Measurements from ENCODE around the gene KRT85.
A peak's percentile ranks its signal among the peaks of the same experiment; 100 is the strongest.

Gene KRT85

GRCh38 chr12:52394836-52395405 lies 27.6 kb upstream of the KRT85 start:
- DNase-seq (ENCODE audit: low read depth), result no peak

GRCh38 chr12:52392465-52393007 lies 25.3 kb upstream of the KRT85 start:
- DNase-seq (ENCODE audit: low read depth), result no peak

- no peak for DNase-seq (ENCODE audit: low read depth)
Observed at GRCh38 chr12:52391618-52392002, 24.3 kb upstream of the KRT85 start.

- no peak for DNase-seq (ENCODE audit: low read depth)
Observed at GRCh38 chr12:52390739-52391617, 23.7 kb upstream of the KRT85 start.

GRCh38 chr12:52389313-52390207 lies 22.3 kb upstream of the KRT85 start:
- no peak for DNase-seq (ENCODE audit: low read depth)

- DNase-seq (ENCODE audit: low read depth), result no peak
Observed at GRCh38 chr12:52387859-52388258, 20.6 kb upstream of the KRT85 start.

GRCh38 chr12:52385226-52385702 lies 18.0 kb upstream of the KRT85 start, which contains the start of gene KRT84:
Gene KRT84 (minus strand): TSS chr12:52385652. CDS start chr12:52385585, 67 bp downstream.
- DNase-seq (ENCODE audit: low read depth), result no peak

- no peak for DNase-seq (ENCODE audit: low read depth)
Observed at GRCh38 chr12:52383331-52383730, 16.1 kb upstream of the KRT85 start.

- DNase-seq (ENCODE audit: low read depth), result no peak
Observed at GRCh38 chr12:52382854-52383253, 15.6 kb upstream of the KRT85 start.

GRCh38 chr12:52381206-52381605 lies 13.9 kb upstream of the KRT85 start:
- no peak for DNase-seq (ENCODE audit: low read depth)

- no peak for DNase-seq (ENCODE audit: low read depth)
Observed at GRCh38 chr12:52380271-52380694, 13.0 kb upstream of the KRT85 start.

- no peak for DNase-seq (ENCODE audit: low read depth)
Observed at GRCh38 chr12:52379536-52379935, 12.3 kb upstream of the KRT85 start.

- no peak for DNase-seq (ENCODE audit: low read depth)
Observed at GRCh38 chr12:52378091-52378490, 10.8 kb upstream of the KRT85 start.

- DNase-seq (ENCODE audit: low read depth), result no peak
Observed at GRCh38 chr12:52377266-52377665, 10.0 kb upstream of the KRT85 start.

GRCh38 chr12:52372216-52373154 lies 5.2 kb upstream of the KRT85 start:
- DNase-seq (ENCODE audit: low read depth), result peak; percentile 9

- no peak for DNase-seq (ENCODE audit: low read depth)
Observed at GRCh38 chr12:52371716-52372115, 4.4 kb upstream of the KRT85 start.

- DNase-seq (ENCODE audit: low read depth), result no peak
Observed at GRCh38 chr12:52370926-52371608, 3.8 kb upstream of the KRT85 start.

- no peak for DNase-seq (ENCODE audit: low read depth)
Observed at GRCh38 chr12:52369809-52370208, 2.5 kb upstream of the KRT85 start.

- DNase-seq (ENCODE audit: low read depth), result no peak
Observed at GRCh38 chr12:52369211-52369610, 1.9 kb upstream of the KRT85 start.

GRCh38 chr12:52368508-52368907 lies 1.2 kb upstream of the KRT85 start:
- no peak for DNase-seq (ENCODE audit: low read depth)

Data from T follicular helper cell (primary cell).